SU-DHL-6 (cell line): Measurements from ENCODE around the gene KREMEN1.

Source experiments
- H2AFZ ChIP-seq: fragments of 200-600 bp; sonication (generic); 2 replicates; pipeline ENCODE4 v1.6.1; 2014; ENCODE audit warnings: low read depth, mild to moderate bottlenecking, moderate library complexity, mixed read lengths, antibody characterized with exemption, low read length; ENCODE audit not compliant: severe bottlenecking
- H3F3A ChIP-seq: fragments of 200-600 bp; shearing (Covaris generic); 2 replicates; pipeline ENCODE4 v1.6.0; 2016; ENCODE audit warnings: antibody characterized with exemption, mild to moderate bottlenecking; ENCODE audit not compliant: insufficient read depth
- H3K27ac ChIP-seq: fragments of 200-600 bp; sonication (generic); 2 replicates; pipeline ENCODE4 v1.5.1; 2016; ENCODE audit warnings: low read depth, mild to moderate bottlenecking, low read length, moderate library complexity, mixed read lengths
- H3K27me3 ChIP-seq: fragments of 200-600 bp; sonication (generic), shearing (Covaris generic); 2 replicates; pipeline ENCODE4 v1.6.0; 2014; ENCODE audit warnings: mild to moderate bottlenecking, low read length
- H3K36me3 ChIP-seq: fragments of 200-600 bp; sonication (generic); 2 replicates; pipeline ENCODE4 v1.6.1; 2014; ENCODE audit warnings: mild to moderate bottlenecking, low read length, mixed read lengths
- H3K4me2 ChIP-seq: fragments of 300-600, 200-600 bp; shearing (Covaris generic), sonication (generic); 2 replicates; pipeline ENCODE4 v1.6.0; 2014; ENCODE audit warnings: low read length, low read depth, mild to moderate bottlenecking; ENCODE audit not compliant: poor library complexity, severe bottlenecking
- H3K4me3 ChIP-seq: fragments of 200-600 bp; sonication (generic); 2 replicates; pipeline ENCODE4 v1.5.1; 2014; ENCODE audit warnings: antibody characterized with exemption, low read length, mild to moderate bottlenecking, mixed read lengths; ENCODE audit not compliant: insufficient read depth, poor library complexity, severe bottlenecking
- H3K79me2 ChIP-seq: fragments of 200-600 bp; sonication (generic); 2 replicates; pipeline ENCODE4 v1.6.1; 2014; ENCODE audit warnings: mild to moderate bottlenecking, low read length, moderate library complexity; ENCODE audit not compliant: insufficient read depth
- H3K9ac ChIP-seq: fragments of 200-600 bp; sonication (generic); 2 replicates; pipeline ENCODE4 v1.7.0; 2014; ENCODE audit warnings: mild to moderate bottlenecking, low read length
- H3K9me2 ChIP-seq: fragments of 200-600 bp; sonication (generic); replicated peaks from 2 replicates; pipeline ENCODE4 v1.6.1; 2014; ENCODE audit warnings: low read length; ENCODE audit not compliant: insufficient read depth
- H3K9me3 ChIP-seq: fragments of 200-600 bp; sonication (generic); 2 replicates; pipeline ENCODE4 v1.6.1; 2014; ENCODE audit warnings: low read length, mixed read lengths; ENCODE audit not compliant: insufficient read depth
- H4K20me1 ChIP-seq: fragments of 200-600 bp; sonication (generic); 2 replicates; pipeline ENCODE4 v1.6.1; 2014; ENCODE audit warnings: low read depth, mild to moderate bottlenecking, antibody characterized with exemption, low read length, moderate library complexity, mixed read lengths
- CTCF ChIP-seq: fragments of 200-600 bp; sonication (generic); IDR thresholded peaks from one replicate; pipeline ENCODE4 v1.5.1; 2017; ENCODE audit warnings: antibody characterized with exemption, mild to moderate bottlenecking, low read length, moderate library complexity; ENCODE audit not compliant: insufficient read depth, poor library complexity, severe bottlenecking
- EZH2phosphoT487 ChIP-seq: fragments of 200-600 bp; sonication (generic), shearing (Covaris generic); conservative IDR thresholded peaks from 2 replicates; pipeline ENCODE4 v1.6.1; 2018; ENCODE audit warnings: mild to moderate bottlenecking, antibody characterized with exemption, low read length, moderate library complexity, mixed read lengths

The KREMEN1 gene

GRCh38 chr22:29184849-29185490, 112.1 kb downstream of the KREMEN1 start:
- no peaks in the 10 kb centered on the region for H3K9me2 ChIP-seq
- H4K20me1 ChIP-seq = no peaks in the 10 kb centered on the region
- H3K9me3 ChIP-seq = no peaks in the 10 kb centered on the region
- H3K36me3 ChIP-seq = no peaks in the 10 kb centered on the region
- no peak for TF ChIP-seq CTCF
- no peak for TF ChIP-seq EZH2phosphoT487
- H3K9ac ChIP-seq = no peak overlapping the region
- H2AFZ ChIP-seq = no peak overlapping the region
- no peaks in the 10 kb centered on the region for H3F3A ChIP-seq
- H3K27ac ChIP-seq = no peak overlapping the region
- no peak overlapping the region for H3K4me2 ChIP-seq
- H3K79me2 ChIP-seq = no peaks in the 10 kb centered on the region
- H3K4me3 ChIP-seq = no peak overlapping the region
- no peaks in the 10 kb centered on the region for H3K27me3 ChIP-seq

- Histone ChIP-seq H3K79me2 (no peaks in the 10 kb centered on the region), H3K27me3 (no peaks in the 10 kb centered on the region), H3F3A (no peaks in the 10 kb centered on the region), H4K20me1 (no peaks in the 10 kb centered on the region), H3K27ac (no peak overlapping the region), H3K9me3 (no peaks in the 10 kb centered on the region), H3K9me2 (no peaks in the 10 kb centered on the region), H3K36me3 (no peaks in the 10 kb centered on the region), H3K4me2 (no peak overlapping the region), H3K4me3 (no peak overlapping the region), H3K9ac (no peak overlapping the region), H2AFZ (no peak overlapping the region)
- no peak for TF ChIP-seq CTCF
- TF ChIP-seq EZH2phosphoT487 = no peak
Observed at GRCh38 chr22:29186302-29186701, 113.5 kb downstream of the KREMEN1 start.

- Histone ChIP-seq H3K79me2 (no peaks in the 10 kb centered on the region), H3K9ac (no peak overlapping the region), H3K27me3 (no peaks in the 10 kb centered on the region), H3K27ac (no peak overlapping the region), H3K9me2 (no peaks in the 10 kb centered on the region), H3K4me3 (no peak overlapping the region), H4K20me1 (no peaks in the 10 kb centered on the region), H3K36me3 (no peaks in the 10 kb centered on the region), H3K4me2 (no peak overlapping the region), H2AFZ (no peak overlapping the region), H3F3A (no peaks in the 10 kb centered on the region), H3K9me3 (no peaks in the 10 kb centered on the region)
- TF ChIP-seq EZH2phosphoT487 (no peak), CTCF (no peak)
Observed at GRCh38 chr22:29187831-29188230, 115.0 kb downstream of the KREMEN1 start.
